ENCODE measurements around the gene SORCS2.

DNA sequence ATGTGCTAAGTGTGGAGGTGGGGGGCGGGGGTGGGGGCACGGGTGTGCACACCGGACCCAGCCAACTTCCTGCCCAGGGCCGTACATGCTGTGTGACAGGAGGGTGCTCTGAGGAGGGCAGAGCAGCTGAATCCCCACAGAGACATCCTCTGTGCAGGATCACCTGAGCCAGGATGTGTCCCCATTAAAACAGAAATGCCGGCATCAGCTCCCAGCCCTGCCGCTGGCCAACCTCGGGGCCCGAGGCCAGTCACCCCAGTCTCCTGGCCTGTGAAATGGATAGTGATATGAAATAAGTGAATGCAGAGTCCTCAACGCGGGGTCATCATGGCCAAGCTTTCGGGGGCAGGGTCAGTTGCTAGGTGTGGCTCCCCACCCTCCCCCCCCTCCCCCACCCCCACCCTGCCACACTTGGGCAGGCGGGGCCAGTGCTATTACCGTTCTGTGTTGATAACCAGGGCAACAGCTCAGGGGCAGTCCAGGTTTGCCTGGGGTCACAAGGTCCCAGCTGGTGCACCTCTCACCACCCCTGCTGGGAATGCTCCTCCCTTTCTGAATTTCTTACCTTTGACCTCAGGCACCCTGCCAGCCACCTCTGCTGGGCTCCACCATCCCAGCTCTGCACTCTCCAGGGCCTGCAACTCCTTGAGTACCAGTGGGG is 469.6 kb downstream of the SORCS2 start:
- TF ChIP-seq, protein P1, sequence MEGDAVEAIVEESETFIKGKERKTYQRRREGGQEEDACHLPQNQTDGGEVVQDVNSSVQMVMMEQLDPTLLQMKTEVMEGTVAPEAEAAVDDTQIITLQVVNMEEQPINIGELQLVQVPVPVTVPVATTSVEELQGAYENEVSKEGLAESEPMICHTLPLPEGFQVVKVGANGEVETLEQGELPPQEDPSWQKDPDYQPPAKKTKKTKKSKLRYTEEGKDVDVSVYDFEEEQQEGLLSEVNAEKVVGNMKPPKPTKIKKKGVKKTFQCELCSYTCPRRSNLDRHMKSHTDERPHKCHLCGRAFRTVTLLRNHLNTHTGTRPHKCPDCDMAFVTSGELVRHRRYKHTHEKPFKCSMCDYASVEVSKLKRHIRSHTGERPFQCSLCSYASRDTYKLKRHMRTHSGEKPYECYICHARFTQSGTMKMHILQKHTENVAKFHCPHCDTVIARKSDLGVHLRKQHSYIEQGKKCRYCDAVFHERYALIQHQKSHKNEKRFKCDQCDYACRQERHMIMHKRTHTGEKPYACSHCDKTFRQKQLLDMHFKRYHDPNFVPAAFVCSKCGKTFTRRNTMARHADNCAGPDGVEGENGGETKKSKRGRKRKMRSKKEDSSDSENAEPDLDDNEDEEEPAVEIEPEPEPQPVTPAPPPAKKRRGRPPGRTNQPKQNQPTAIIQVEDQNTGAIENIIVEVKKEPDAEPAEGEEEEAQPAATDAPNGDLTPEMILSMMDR (optimal IDR thresholded peaks at IDR 0.05 in 1 of 3, IDR thresholded peaks at IDR 0.05 in 1 of 3, conservative IDR thresholded peaks at IDR 0.05 in 1 of 3; ENCODE audit: extremely low read depth in 1 of 3, insufficient read depth in 2 of 3, low read length in 3 of 3), result no peak
- no peak for TF ChIP-seq EZH2 (IDR thresholded peaks at IDR 0.05; ENCODE audit: low read length)

Measured in keratinocyte (primary cell).